ENCODE data around the gene SH2D3A. TPM values are rescaled to one million over a fixed set of nuclear protein-coding genes. Genes with fewer than 3 reads are reported as not detected.

SH2D3A gene
- total RNA-seq, 1 experiment from 2014 or later, result 17.9 TPM

- H3K18ac ChIP-seq (ENCODE audit: insufficient read length, low read depth, low read length), result no peak overlapping the region
- peaks cover 6 to 35% of the 10 kb centered on the region in 2 experiments for H3K4me1 Mint-ChIP-seq
- no peak overlapping the region for H3K14ac ChIP-seq (ENCODE audit: insufficient read depth, low read length)
- peaks cover 6% of the 10 kb centered on the region for H3K27me3 Mint-ChIP-seq (ENCODE audit: low read depth)
- no peaks in the 10 kb centered on the region for H3K27me3 ChIP-seq (ENCODE audit: insufficient read depth, low read length)
- H2BK120ac ChIP-seq (ENCODE audit: low read depth, low read length, poor library complexity, severe bottlenecking), result no peak overlapping the region
- no peak overlapping the region for H3K4ac ChIP-seq (ENCODE audit: low read depth, low read length)
- WGBS (ENCODE audit: extremely low coverage, insufficient read length, low lambda C conversion rate), result 100% methylated on average over 2 of the region's 6 CpGs
- H3K27ac Mint-ChIP-seq, result no peak overlapping the region; a peak in 1 of 7 replicates
- H3K9me3 Mint-ChIP-seq, result peaks cover 4 to 6% of the 10 kb centered on the region in 2 experiments; a peak in 4 of 5 replicates
- H4K91ac ChIP-seq (ENCODE audit: insufficient read length, low read depth, low read length), result no peak overlapping the region
- H4K8ac ChIP-seq (replicated peaks; ENCODE audit: insufficient read length, low read depth, low read length), result no peak overlapping the region
- no peak overlapping the region for H4K5ac ChIP-seq (ENCODE audit: insufficient read length, low read depth, low read length)
- peaks cover 0 to 4% (median 3%) of the 10 kb centered on the region in 3 experiments; a peak in 2 of 7 replicates for H3K36me3 Mint-ChIP-seq (ENCODE audit: insufficient read depth in 1 of 3, low read depth in 3 of 3)
- no peaks in the 10 kb centered on the region for H3K9me3 ChIP-seq (ENCODE audit: control insufficient read depth, low read depth, low read length)
- no peak overlapping the region for H2BK20ac ChIP-seq (ENCODE audit: low read depth, low read length, poor library complexity, severe bottlenecking)
- H2AK5ac ChIP-seq (ENCODE audit: insufficient read length, low read length), result no peak overlapping the region
- H3K27ac ChIP-seq (ENCODE audit: insufficient read length, low read depth, low read length), result no peak overlapping the region
- no peak overlapping the region for H2BK15ac ChIP-seq (ENCODE audit: low read depth, low read length)
- no peak for DNase-seq
- no peaks in the 10 kb centered on the region for H3K79me2 ChIP-seq (ENCODE audit: insufficient read depth, low read length)
- H3K79me1 ChIP-seq (ENCODE audit: insufficient read depth, low read depth, low read length, poor library complexity, severe bottlenecking), result no peaks in the 10 kb centered on the region
- H2BK12ac ChIP-seq (ENCODE audit: insufficient read length, low read depth, low read length), result no peak overlapping the region
- H3K4me2 ChIP-seq (ENCODE audit: insufficient read depth, insufficient read length, low read length), result no peak overlapping the region
- H3K4me3 Mint-ChIP-seq, result no peak overlapping the region; a peak in 1 of 5 replicates
- no peak overlapping the region for H2BK5ac ChIP-seq (ENCODE audit: insufficient read length, low read length)
- no peaks in the 10 kb centered on the region for H3K23me2 ChIP-seq (ENCODE audit: insufficient read length, low read depth, low read length, poor library complexity, severe bottlenecking)
- H2AFZ ChIP-seq (ENCODE audit: low read length), result no peak overlapping the region
- H3K9ac ChIP-seq (ENCODE audit: extremely low read depth, insufficient read length, low read length), result no peak overlapping the region
- TF ChIP-seq CTCF (conservative IDR thresholded peaks at IDR 0.05), result no peak
- H3K23ac ChIP-seq (ENCODE audit: insufficient read length, low read depth, low read length), result no peak overlapping the region
- H3K4me1 ChIP-seq (ENCODE audit: insufficient read depth, low read length), result no peaks in the 10 kb centered on the region; the same call in 1 of the 2 replicates
- no peak overlapping the region for H3T11ph ChIP-seq (ENCODE audit: low read length)
- no peaks in the 10 kb centered on the region for H4K20me1 ChIP-seq (ENCODE audit: control insufficient read depth, insufficient read depth, insufficient read length)
- H3K56ac ChIP-seq (ENCODE audit: insufficient read length, low read depth, low read length), result no peak overlapping the region
Measured at GRCh38 chr19:6719540-6719861, 47.7 kb downstream of the SH2D3A start.
